Panc1 (cell line): ENCODE measurements around the gene C1QC.

Experiments
- TCF7L2 ChIP-seq: IDR thresholded peaks from 2 replicates; pipeline ENCODE4 v1.6.1; 2011; ENCODE audit warnings: mild to moderate bottlenecking, low read depth, low read length, inconsistent platforms
- TF ChIP-seq, protein P1 (sequence below), 2 experiments: IDR thresholded peaks; 2 replicates each; pipeline ENCODE4 v1.6.1; 2011 to 2012; ENCODE audit warnings: low read depth in 2 of 2, control low read depth in 1 of 2, low read length in 1 of 2, mild to moderate bottlenecking in 1 of 2, moderate library complexity in 1 of 2; ENCODE audit not compliant: insufficient read depth in 1 of 2

DNA sequence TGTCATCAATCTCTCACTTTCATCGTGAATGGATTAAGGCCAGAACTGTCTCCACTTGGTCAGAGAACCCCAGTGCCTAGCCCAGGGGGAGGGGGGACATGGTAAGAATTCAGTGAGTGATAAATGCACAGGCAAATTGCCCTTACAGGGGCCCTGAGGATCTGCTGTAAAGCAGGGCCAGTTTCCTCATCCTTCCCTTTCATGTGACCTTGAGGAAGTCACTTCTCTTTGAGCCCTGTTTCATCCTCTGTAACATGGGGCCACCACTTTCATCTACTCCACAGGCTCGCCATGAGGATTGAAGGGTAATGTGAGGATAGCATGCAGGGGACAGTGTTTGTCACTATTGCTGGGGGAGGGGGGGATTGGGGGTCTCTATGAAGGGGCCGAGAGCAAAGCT, 35.1 kb upstream of the C1QC start:
- TF ChIP-seq TCF7L2: no peak
- TF ChIP-seq, protein P1, sequence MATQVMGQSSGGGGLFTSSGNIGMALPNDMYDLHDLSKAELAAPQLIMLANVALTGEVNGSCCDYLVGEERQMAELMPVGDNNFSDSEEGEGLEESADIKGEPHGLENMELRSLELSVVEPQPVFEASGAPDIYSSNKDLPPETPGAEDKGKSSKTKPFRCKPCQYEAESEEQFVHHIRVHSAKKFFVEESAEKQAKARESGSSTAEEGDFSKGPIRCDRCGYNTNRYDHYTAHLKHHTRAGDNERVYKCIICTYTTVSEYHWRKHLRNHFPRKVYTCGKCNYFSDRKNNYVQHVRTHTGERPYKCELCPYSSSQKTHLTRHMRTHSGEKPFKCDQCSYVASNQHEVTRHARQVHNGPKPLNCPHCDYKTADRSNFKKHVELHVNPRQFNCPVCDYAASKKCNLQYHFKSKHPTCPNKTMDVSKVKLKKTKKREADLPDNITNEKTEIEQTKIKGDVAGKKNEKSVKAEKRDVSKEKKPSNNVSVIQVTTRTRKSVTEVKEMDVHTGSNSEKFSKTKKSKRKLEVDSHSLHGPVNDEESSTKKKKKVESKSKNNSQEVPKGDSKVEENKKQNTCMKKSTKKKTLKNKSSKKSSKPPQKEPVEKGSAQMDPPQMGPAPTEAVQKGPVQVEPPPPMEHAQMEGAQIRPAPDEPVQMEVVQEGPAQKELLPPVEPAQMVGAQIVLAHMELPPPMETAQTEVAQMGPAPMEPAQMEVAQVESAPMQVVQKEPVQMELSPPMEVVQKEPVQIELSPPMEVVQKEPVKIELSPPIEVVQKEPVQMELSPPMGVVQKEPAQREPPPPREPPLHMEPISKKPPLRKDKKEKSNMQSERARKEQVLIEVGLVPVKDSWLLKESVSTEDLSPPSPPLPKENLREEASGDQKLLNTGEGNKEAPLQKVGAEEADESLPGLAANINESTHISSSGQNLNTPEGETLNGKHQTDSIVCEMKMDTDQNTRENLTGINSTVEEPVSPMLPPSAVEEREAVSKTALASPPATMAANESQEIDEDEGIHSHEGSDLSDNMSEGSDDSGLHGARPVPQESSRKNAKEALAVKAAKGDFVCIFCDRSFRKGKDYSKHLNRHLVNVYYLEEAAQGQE (IDR thresholded peaks at IDR 0.05; ENCODE audit: insufficient read depth in 1 of 2, low read depth in 2 of 2, low read length in 1 of 2): no peak
